Astrocyte (in vitro differentiated cells and primary cell): ENCODE results near the gene ARHGAP20. TPM values are rescaled to one million over a fixed set of nuclear protein-coding genes. Genes with fewer than 3 reads are reported as not detected.

Experiments used
- DNase-seq: peaks from one replicate; pipeline ENCODE4 v3.0.0-alpha.2; 2010; ENCODE audit warnings: low read depth
- FAIRE-seq: peaks from 2 replicates; lab custom pipeline; 2011; peaks lifted over from hg19 to GRCh38; lab: Jason Lieb, UNC
- H2AFZ ChIP-seq: 2 replicates; pipeline ENCODE4 v1.6.0; 2012; ENCODE audit warnings: low read depth, low read length, inconsistent platforms
- H3K27ac ChIP-seq: 2 replicates; pipeline ENCODE4 v1.5.1; 2011; ENCODE audit warnings: low read depth, low read length, inconsistent platforms
- H3K27me3 ChIP-seq: 2 replicates; pipeline ENCODE4 v1.6.0; 2011; ENCODE audit warnings: low read length, inconsistent platforms; ENCODE audit not compliant: insufficient read depth
- H3K36me3 ChIP-seq: 2 replicates; pipeline ENCODE4 v1.5.1; 2011; ENCODE audit warnings: low read length, inconsistent platforms; ENCODE audit not compliant: insufficient read depth
- H3K4me1 ChIP-seq: 2 replicates; pipeline ENCODE4 v1.5.1; 2011; ENCODE audit warnings: low read length, inconsistent platforms; ENCODE audit not compliant: insufficient read depth
- H3K4me2 ChIP-seq: 2 replicates; pipeline ENCODE4 v1.6.0; 2012; ENCODE audit warnings: low read length, inconsistent platforms
- H3K4me3 ChIP-seq: 2 replicates; pipeline ENCODE4 v1.5.1; 2011; ENCODE audit warnings: low read depth, mild to moderate bottlenecking, low read length, inconsistent platforms; ENCODE audit not compliant: insufficient read depth
- H3K79me2 ChIP-seq: 2 replicates; pipeline ENCODE4 v1.6.0; 2012; ENCODE audit warnings: mild to moderate bottlenecking, low read length, inconsistent platforms; ENCODE audit not compliant: insufficient read depth
- H3K9ac ChIP-seq: 2 replicates; pipeline ENCODE4 v1.6.0; 2012; ENCODE audit warnings: mild to moderate bottlenecking, low read length, inconsistent platforms
- H3K9me3 ChIP-seq: 2 replicates; pipeline ENCODE4 v1.5.1; 2012; ENCODE audit warnings: low read depth, mild to moderate bottlenecking, low read length, inconsistent platforms; ENCODE audit not compliant: insufficient read depth
- H4K20me1 ChIP-seq: 2 replicates; pipeline ENCODE4 v1.6.0; 2012; ENCODE audit warnings: low read length, inconsistent platforms; ENCODE audit not compliant: insufficient read depth
- H3K27ac Mint-ChIP-seq: one replicate; pipeline ENCODE4 v1.8.0; 2021; ENCODE audit warnings: mild to moderate bottlenecking, mixed read lengths; ENCODE audit not compliant: unreplicated experiment
- H3K27me3 Mint-ChIP-seq: one replicate; pipeline ENCODE4 v1.8.0; 2021; ENCODE audit warnings: low read depth, mixed read lengths; ENCODE audit not compliant: unreplicated experiment
- H3K36me3 Mint-ChIP-seq: one replicate; pipeline ENCODE4 v1.8.0; 2021; ENCODE audit warnings: low read depth, mixed read lengths; ENCODE audit not compliant: unreplicated experiment
- H3K4me1 Mint-ChIP-seq: one replicate; pipeline ENCODE4 v1.8.0; 2021; ENCODE audit warnings: low read depth, mixed read lengths; ENCODE audit not compliant: unreplicated experiment
- H3K4me3 Mint-ChIP-seq: one replicate; pipeline ENCODE4 v1.8.0; 2021; ENCODE audit warnings: mild to moderate bottlenecking, moderate library complexity, mixed read lengths; ENCODE audit not compliant: unreplicated experiment
- H3K9me3 Mint-ChIP-seq: one replicate; pipeline ENCODE4 v1.8.0; 2021; ENCODE audit warnings: mild to moderate bottlenecking, mixed read lengths; ENCODE audit not compliant: unreplicated experiment
- EZH2 ChIP-seq: IDR thresholded peaks from 2 replicates; pipeline ENCODE4 v1.6.1; 2012; ENCODE audit warnings: mild to moderate bottlenecking, low read length, inconsistent platforms; ENCODE audit not compliant: insufficient read depth
- total RNA-seq: library from RNA; stranded (reverse); gene quantifications from 2 replicates; pipeline ENCODE4 v1.2.1, GENCODE V29; 2021
- TF ChIP-seq, protein P1 (sequence below): IDR thresholded peaks from 2 replicates; pipeline ENCODE4 v1.5.1; 2011; ENCODE audit warnings: low read depth, mild to moderate bottlenecking, inconsistent platforms, low read length, moderate library complexity; ENCODE audit not compliant: insufficient read depth

Gene ARHGAP20
- total RNA-seq, 1 donor from 2014 or later = 0.11 TPM

DNA sequence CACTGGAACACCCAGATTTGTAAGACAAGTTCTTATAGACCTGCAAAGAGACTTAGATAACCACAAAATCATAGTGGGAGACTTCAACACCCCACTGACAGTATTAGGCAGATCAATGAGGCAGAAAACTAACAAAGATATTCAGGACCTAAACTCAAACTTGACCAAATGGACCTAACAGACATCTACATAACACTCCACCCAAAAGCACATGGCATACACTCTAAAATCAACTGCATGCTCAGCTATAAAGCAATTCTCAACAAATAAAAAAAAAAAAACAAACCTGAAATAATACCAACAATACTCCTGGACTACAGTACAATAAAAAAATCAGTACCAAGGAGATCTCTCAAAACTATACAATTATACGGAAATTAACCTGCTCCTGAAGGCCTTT is 167.5 kb downstream of the ARHGAP20 start:
- TF ChIP-seq, protein P1, sequence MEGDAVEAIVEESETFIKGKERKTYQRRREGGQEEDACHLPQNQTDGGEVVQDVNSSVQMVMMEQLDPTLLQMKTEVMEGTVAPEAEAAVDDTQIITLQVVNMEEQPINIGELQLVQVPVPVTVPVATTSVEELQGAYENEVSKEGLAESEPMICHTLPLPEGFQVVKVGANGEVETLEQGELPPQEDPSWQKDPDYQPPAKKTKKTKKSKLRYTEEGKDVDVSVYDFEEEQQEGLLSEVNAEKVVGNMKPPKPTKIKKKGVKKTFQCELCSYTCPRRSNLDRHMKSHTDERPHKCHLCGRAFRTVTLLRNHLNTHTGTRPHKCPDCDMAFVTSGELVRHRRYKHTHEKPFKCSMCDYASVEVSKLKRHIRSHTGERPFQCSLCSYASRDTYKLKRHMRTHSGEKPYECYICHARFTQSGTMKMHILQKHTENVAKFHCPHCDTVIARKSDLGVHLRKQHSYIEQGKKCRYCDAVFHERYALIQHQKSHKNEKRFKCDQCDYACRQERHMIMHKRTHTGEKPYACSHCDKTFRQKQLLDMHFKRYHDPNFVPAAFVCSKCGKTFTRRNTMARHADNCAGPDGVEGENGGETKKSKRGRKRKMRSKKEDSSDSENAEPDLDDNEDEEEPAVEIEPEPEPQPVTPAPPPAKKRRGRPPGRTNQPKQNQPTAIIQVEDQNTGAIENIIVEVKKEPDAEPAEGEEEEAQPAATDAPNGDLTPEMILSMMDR = no peak
- no peak for TF ChIP-seq EZH2

DNA sequence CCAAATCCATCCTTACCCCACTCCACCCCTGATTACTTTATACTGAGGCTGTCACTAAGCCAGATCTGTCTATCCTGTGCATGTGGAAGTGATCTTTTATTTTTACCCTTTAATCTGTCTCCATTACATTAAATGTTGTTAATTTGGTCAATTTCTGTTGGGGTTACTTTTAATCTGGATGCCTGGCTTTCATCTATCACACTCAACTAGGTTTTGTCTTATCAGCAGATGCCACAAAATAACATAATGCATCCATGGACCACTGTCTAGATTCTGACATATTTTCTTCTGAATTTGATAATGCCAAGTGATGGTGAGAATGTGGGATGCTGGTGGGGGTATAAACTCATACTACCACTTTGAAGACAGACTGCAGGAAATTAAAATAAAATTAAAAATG is 174.1 kb downstream of the ARHGAP20 start:
- H3K4me3 Mint-ChIP-seq = no peak overlapping the region
- no peak for FAIRE-seq
- Histone ChIP-seq H3K4me2 (no peak overlapping the region), H3K79me2 (no peaks in the 10 kb centered on the region), H3K9me3 (peaks cover 3% of the 10 kb centered on the region), H3K4me3 (no peak overlapping the region), H3K9ac (no peak overlapping the region), H3K36me3 (no peaks in the 10 kb centered on the region), H2AFZ (no peak overlapping the region), H3K27me3 (no peaks in the 10 kb centered on the region), H4K20me1 (no peaks in the 10 kb centered on the region), H3K4me1 (no peaks in the 10 kb centered on the region), H3K27ac (no peak overlapping the region)
- TF ChIP-seq, protein P1 = no peak
- TF ChIP-seq EZH2 = no peak
- DNase-seq = no peak
- H3K36me3 Mint-ChIP-seq = no peaks in the 10 kb centered on the region
- no peaks in the 10 kb centered on the region for H3K4me1 Mint-ChIP-seq
- peaks cover 4% of the 10 kb centered on the region for H3K27me3 Mint-ChIP-seq
- peaks cover 7% of the 10 kb centered on the region for H3K9me3 Mint-ChIP-seq
- H3K27ac Mint-ChIP-seq = no peak overlapping the region

More for the DNA sequence above, 167.5 kb downstream of the ARHGAP20 start:
- H3K27me3 Mint-ChIP-seq = peaks cover 4% of the 10 kb centered on the region
- no peak overlapping the region for H3K4me3 ChIP-seq
- H3K9me3 ChIP-seq = peaks cover 3% of the 10 kb centered on the region
- FAIRE-seq (no peak), DNase-seq (no peak)
- no peak overlapping the region for H3K27ac ChIP-seq
- H2AFZ ChIP-seq = no peak overlapping the region
- H3K4me3 Mint-ChIP-seq = no peak overlapping the region
- no peaks in the 10 kb centered on the region for H3K36me3 ChIP-seq
- no peaks in the 10 kb centered on the region for H3K4me1 ChIP-seq
- peaks cover 3% of the 10 kb centered on the region for H3K4me1 Mint-ChIP-seq
- no peak overlapping the region for H3K9ac ChIP-seq
- H3K27ac Mint-ChIP-seq = no peak overlapping the region
- no peaks in the 10 kb centered on the region for H3K27me3 ChIP-seq
- no peak overlapping the region for H3K4me2 ChIP-seq
- H3K9me3 Mint-ChIP-seq = peaks cover 2% of the 10 kb centered on the region
- no peaks in the 10 kb centered on the region for H3K36me3 Mint-ChIP-seq
- no peaks in the 10 kb centered on the region for H3K79me2 ChIP-seq
- no peaks in the 10 kb centered on the region for H4K20me1 ChIP-seq

DNA sequence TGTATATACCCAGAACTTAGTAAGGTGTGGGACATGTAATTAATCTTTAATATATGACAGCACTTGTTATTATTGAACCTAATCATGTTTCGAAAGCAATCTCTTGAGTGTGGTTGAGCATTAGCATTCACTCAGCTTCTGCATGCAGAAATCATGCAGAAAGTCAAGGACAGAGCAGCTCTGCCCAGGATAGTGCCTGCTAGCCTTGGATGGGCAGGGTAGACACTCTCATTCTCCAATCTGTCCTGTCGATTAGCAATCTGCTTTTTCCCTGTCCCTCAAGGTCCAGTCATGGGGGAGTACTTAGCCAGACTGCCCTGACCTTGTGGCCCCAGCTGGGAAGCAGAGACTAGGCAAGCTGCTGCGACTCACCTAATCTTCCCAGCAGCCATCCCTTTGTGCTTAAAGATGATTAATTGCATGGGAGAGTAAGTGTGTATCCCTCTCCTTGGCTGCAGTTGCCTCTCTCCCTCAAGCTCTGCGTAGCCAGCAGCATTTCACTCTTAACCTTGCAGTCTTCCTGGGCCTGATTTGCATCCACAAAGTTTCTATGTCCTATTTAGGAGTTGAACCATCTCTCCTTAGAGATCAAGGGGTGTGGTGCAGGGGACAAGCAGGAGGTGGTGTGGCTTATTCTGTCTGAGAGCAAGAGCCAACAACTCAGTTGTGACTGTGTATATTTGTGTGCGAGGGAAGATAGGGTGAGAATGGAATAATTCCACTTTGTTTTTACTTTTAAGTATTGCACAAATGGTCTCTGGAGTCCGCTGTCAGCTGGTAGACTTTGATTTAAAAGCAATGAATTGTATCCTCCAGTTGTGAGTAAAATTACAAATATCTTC is 181.1 kb downstream of the ARHGAP20 start:
- DNase-seq (no peak), FAIRE-seq (no peak)
- Mint-ChIP-seq H3K27ac (no peak overlapping the region), H3K4me3 (no peak overlapping the region), H3K36me3 (no peaks in the 10 kb centered on the region), H3K9me3 (peaks cover 16% of the 10 kb centered on the region), H3K4me1 (no peaks in the 10 kb centered on the region), H3K27me3 (no peaks in the 10 kb centered on the region)
- TF ChIP-seq, protein P1 = no peak
- TF ChIP-seq EZH2 = no peak
- Histone ChIP-seq H3K9ac (no peak overlapping the region), H3K4me1 (peaks cover 4% of the 10 kb centered on the region), H3K9me3 (peaks cover 4% of the 10 kb centered on the region), H3K4me2 (no peak overlapping the region), H3K27me3 (no peaks in the 10 kb centered on the region), H4K20me1 (no peaks in the 10 kb centered on the region), H2AFZ (no peak overlapping the region), H3K36me3 (no peaks in the 10 kb centered on the region), H3K27ac (no peak overlapping the region), H3K79me2 (no peaks in the 10 kb centered on the region), H3K4me3 (no peak overlapping the region)
